Lower leg skin (tissue), 4 donors: ENCODE data around the gene SYMPK. TPM values are rescaled to one million over a fixed set of nuclear protein-coding genes. Genes with fewer than 3 reads are reported as not detected.

Experiments
- DNase-seq, 2 donors: peaks; one replicate each; pipeline ENCODE4 v3.0.0-alpha.2; 2019; ENCODE audit warnings: low spot score in 2 of 2
- H3K4me3 ChIP-seq: fragments of 200-600 bp; sonication (generic); 2 replicates; pipeline ENCODE4 v1.5.1; 2017; ENCODE audit warnings: mild to moderate bottlenecking, low read depth; ENCODE audit not compliant: poor library complexity, severe bottlenecking
- POLR2A ChIP-seq, 2 donors: fragments of 450-650 bp; IDR thresholded peaks; one replicate each; pipeline ENCODE4 v1.6.1; 2016 to 2017; ENCODE audit warnings: antibody characterized with exemption in 2 of 2, mild to moderate bottlenecking in 1 of 2, moderate library complexity in 1 of 2
- WGBS, 2 donors: methylation state at CpG; one replicate each; pipeline ENCODE4 v1.1.5; 2018; 5-methylcytosine and 5-hydroxymethylcytosine counted together
- intact Hi-C: fragments of 100-400 bp; cut with DNase I; formaldehyde crosslinking; loops from one replicate; pipeline ENCODE4 v1.15.0; 2023; ENCODE audit warnings: low total_unique reads
- total RNA-seq, 4 donors: library from RNA; depleted of rRNA; stranded (reverse); fragments of >200 nt; gene quantifications; one replicate each; pipeline ENCODE4 v1.1.0, GENCODE V29; 2016
- TF ChIP-seq, protein P1 (sequence below), 3 donors: fragments of 450-650 bp; IDR thresholded peaks; one replicate each; pipeline ENCODE4 v1.5.1; 2016; ENCODE audit warnings: antibody characterized with exemption in 3 of 3, mild to moderate bottlenecking in 3 of 3, moderate library complexity in 2 of 3

SYMPK gene
- total RNA-seq, 4 donors from 2014 or later, result 30.3 to 62.8 (median 46.6) TPM

GRCh38 chr19:45769821-45770191, 93.1 kb downstream of the SYMPK start:
- peak; percentile 63 to 94 for DNase-seq
- WGBS, 2 donors, result 0% methylated on average over 23 to 27 of the region's 28 CpGs
- H3K4me3 ChIP-seq, result peak overlapping the region; percentile 21
- TF ChIP-seq POLR2A (IDR thresholded peaks at IDR 0.05), result no peak
- TF ChIP-seq, protein P1, sequence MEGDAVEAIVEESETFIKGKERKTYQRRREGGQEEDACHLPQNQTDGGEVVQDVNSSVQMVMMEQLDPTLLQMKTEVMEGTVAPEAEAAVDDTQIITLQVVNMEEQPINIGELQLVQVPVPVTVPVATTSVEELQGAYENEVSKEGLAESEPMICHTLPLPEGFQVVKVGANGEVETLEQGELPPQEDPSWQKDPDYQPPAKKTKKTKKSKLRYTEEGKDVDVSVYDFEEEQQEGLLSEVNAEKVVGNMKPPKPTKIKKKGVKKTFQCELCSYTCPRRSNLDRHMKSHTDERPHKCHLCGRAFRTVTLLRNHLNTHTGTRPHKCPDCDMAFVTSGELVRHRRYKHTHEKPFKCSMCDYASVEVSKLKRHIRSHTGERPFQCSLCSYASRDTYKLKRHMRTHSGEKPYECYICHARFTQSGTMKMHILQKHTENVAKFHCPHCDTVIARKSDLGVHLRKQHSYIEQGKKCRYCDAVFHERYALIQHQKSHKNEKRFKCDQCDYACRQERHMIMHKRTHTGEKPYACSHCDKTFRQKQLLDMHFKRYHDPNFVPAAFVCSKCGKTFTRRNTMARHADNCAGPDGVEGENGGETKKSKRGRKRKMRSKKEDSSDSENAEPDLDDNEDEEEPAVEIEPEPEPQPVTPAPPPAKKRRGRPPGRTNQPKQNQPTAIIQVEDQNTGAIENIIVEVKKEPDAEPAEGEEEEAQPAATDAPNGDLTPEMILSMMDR (IDR thresholded peaks at IDR 0.05), result no peak
- intact Hi-C loops, result no loop called here

- intact Hi-C loops, result no loop called here
- TF ChIP-seq, protein P1 (IDR thresholded peaks at IDR 0.05), result peak in 1 of 3 donors; percentile 27
- no peak for TF ChIP-seq POLR2A (IDR thresholded peaks at IDR 0.05)
- 0 to 1% methylated on average over 48 to 58 of the region's 70 CpGs for WGBS, 2 donors
- H3K4me3 ChIP-seq, result peak within 1 kb of the TSS; percentile 57
- DNase-seq, result peak; percentile 97 to 100
Measured at GRCh38 chr19:45768984-45769782, 93.8 kb downstream of the SYMPK start, which contains the start of gene SIX5. TSS of gene SIX5 (minus strand) at chr19:45769252. CDS start at chr19:45768844, 408 bp downstream.

DNA sequence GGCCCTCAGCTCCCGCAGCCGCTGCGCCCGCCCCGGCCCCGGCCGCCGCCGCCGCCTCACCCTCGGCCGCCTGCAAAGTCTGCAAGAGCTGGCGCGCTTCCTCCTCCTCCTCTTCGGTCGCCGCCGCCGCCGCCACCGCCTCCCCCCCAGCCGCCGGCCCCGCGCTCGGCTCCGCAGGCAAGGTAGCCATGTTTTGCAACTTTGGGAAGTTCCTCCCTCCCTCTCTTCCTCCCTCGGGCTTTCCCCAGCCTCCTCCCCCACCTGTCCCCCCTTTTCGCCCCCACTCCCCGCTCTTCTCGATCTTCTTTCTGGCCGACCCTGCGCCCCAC, 94.3 kb downstream of the SYMPK start:
- intact Hi-C loops, result no loop called here
- peak overlapping the region; percentile 57 for H3K4me3 ChIP-seq
- peak in 1 of 2 donors; percentile 52 for DNase-seq
- 1% methylated on average over 18 to 31 of the region's 33 CpGs for WGBS, 2 donors
- TF ChIP-seq, protein P1 (IDR thresholded peaks at IDR 0.05), result no peak
- TF ChIP-seq POLR2A (IDR thresholded peaks at IDR 0.05), result no peak

DNA sequence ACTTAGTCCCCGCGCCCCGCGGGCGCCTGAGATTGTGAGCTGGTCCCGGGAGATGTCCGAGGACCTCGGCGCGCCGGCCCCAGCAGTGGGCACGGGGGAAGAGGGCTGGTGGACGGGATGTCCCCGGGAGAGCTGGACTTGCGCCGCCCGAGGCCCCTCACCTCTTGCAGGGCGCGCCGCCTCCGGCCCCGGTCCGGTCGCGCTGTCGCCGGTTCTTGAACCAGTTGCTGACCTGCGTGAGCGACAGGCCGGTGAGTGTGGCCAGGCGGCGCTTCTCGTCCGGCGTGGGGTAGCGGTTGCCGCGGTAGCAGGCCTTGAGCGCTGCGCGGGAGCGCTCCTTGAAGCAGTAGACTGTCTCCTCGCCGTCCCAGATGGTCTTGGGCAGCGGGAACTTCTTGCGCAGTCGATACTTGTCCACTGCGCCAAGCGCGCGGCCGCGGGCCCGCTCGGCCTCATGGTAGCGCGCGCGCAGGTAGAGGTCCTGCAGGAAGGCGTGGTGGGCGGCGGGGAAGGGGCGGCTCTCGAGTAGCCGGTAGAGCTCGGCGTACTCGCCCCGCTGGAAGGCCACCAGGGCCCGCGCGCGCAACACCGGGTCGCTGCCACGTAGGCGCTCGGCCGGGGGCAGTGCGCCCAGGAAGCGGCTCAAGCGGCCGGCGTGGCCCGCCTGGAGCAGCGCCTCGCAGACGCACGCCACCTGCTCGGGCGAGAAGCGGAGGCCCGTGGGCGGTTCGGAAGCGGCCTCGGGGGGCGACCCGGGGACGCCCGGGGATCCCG, 94.9 kb downstream of the SYMPK start:
- intact Hi-C loops, result no loop called here
- H3K4me3 ChIP-seq, result peak overlapping the region; percentile 57
- WGBS, 2 donors, result 0 to 1% methylated on average over 19 to 60 of the region's 102 CpGs
- DNase-seq, result peak; percentile 45 to 93
- no peak for TF ChIP-seq POLR2A (IDR thresholded peaks at IDR 0.05)
- TF ChIP-seq, protein P1 (IDR thresholded peaks at IDR 0.05), result no peak

GRCh38 chr19:45767410-45767880, 95.5 kb downstream of the SYMPK start:
- DNase-seq, result peak; percentile 67 to 95
- intact Hi-C loops, result no loop called here
- peak overlapping the region; percentile 57 for H3K4me3 ChIP-seq
- no peak for TF ChIP-seq POLR2A (IDR thresholded peaks at IDR 0.05)
- TF ChIP-seq, protein P1 (IDR thresholded peaks at IDR 0.05), result no peak
- 4 to 13% methylated on average over 31 of the region's 31 CpGs for WGBS, 2 donors
